HepG2 (cell line): ENCODE measurements around the gene TOP3B. TPM values are rescaled to one million over a fixed set of nuclear protein-coding genes. Genes with fewer than 3 reads are reported as not detected.

ENCODE experiments used
- ATF7-NPFF ChIP-seq: sonication (generic); formaldehyde crosslinking; IDR thresholded peaks from 2 replicates; pipeline ENCODE4 v1.8.1; 2023; ENCODE audit warnings: mild to moderate bottlenecking, low read depth, missing genetic modification reagents, moderate library complexity
- CAMTA2 ChIP-seq: sonication (generic); formaldehyde crosslinking; IDR thresholded peaks from 2 replicates; pipeline ENCODE4 v1.4.0; 2020; ENCODE audit warnings: mild to moderate bottlenecking, missing genetic modification reagents, borderline replicate concordance
- EZH2 ChIP-seq: conservative IDR thresholded peaks from 2 replicates; pipeline ENCODE4 v1.6.1; 2012; ENCODE audit warnings: mild to moderate bottlenecking, low read depth, low read length, moderate library complexity
- HOXA3 ChIP-seq: sonication (generic); formaldehyde crosslinking; IDR thresholded peaks from 2 replicates; pipeline ENCODE4 v1.5.0; 2020; ENCODE audit warnings: missing genetic modification reagents
- MEIS1 ChIP-seq: sonication (generic); formaldehyde crosslinking; IDR thresholded peaks from 2 replicates; pipeline ENCODE4 v1.9.0; 2021; ENCODE audit warnings: mild to moderate bottlenecking, missing genetic modification reagents, moderate library complexity, borderline replicate concordance
- MYPOP ChIP-seq: sonication (generic); formaldehyde crosslinking; IDR thresholded peaks from 2 replicates; pipeline ENCODE4 v1.8.1; 2023; ENCODE audit warnings: mild to moderate bottlenecking, moderate library complexity, missing genetic modification reagents
- NFKB2 ChIP-seq: sonication (generic); formaldehyde crosslinking; IDR thresholded peaks from 2 replicates; pipeline ENCODE4 v1.4.0; 2020; ENCODE audit warnings: missing genetic modification reagents, borderline replicate concordance
- NR2F6 ChIP-seq, 2 experiments: IDR thresholded peaks; 2 replicates each; pipeline ENCODE4 v1.6.1; 2016; ENCODE audit warnings: antibody characterized with exemption in 1 of 2, mild to moderate bottlenecking in 1 of 2
- PHF8 ChIP-seq: sonication (generic); formaldehyde crosslinking; IDR thresholded peaks from 2 replicates; pipeline ENCODE4 v1.5.0; 2020; ENCODE audit warnings: missing genetic modification reagents
- RAD21 ChIP-seq: fragments of 450-650 bp; formaldehyde crosslinking; IDR thresholded peaks from 2 replicates; pipeline ENCODE4 v1.5.0; 2020; ENCODE audit warnings: mild to moderate bottlenecking
- SAFB2 ChIP-seq: sonication (generic); formaldehyde crosslinking; IDR thresholded peaks from 2 replicates; pipeline ENCODE4 v1.5.1; 2020; ENCODE audit warnings: missing genetic modification reagents, low read depth, mild to moderate bottlenecking, borderline replicate concordance
- SMAD1 ChIP-seq: sonication (generic); formaldehyde crosslinking; IDR thresholded peaks from 2 replicates; pipeline ENCODE4 v1.4.0; 2020; ENCODE audit warnings: missing genetic modification reagents, low read depth, mild to moderate bottlenecking, borderline replicate concordance
- ZFY ChIP-seq: sonication (generic); formaldehyde crosslinking; IDR thresholded peaks from 2 replicates; pipeline ENCODE4 v1.4.0; 2020; ENCODE audit warnings: missing genetic modification reagents
- ZGPAT ChIP-seq: IDR thresholded peaks from 2 replicates; pipeline ENCODE4 v1.6.1; 2016; ENCODE audit warnings: mild to moderate bottlenecking
- ZMYM4 ChIP-seq: sonication (generic); formaldehyde crosslinking; IDR thresholded peaks from 2 replicates; pipeline ENCODE4 v1.8.1; 2023; ENCODE audit warnings: mild to moderate bottlenecking, missing genetic modification reagents
- ZNF160 ChIP-seq: sonication (generic); formaldehyde crosslinking; IDR thresholded peaks from 2 replicates; pipeline ENCODE4 v1.8.0; 2022; ENCODE audit warnings: mild to moderate bottlenecking, inconsistent platforms, missing genetic modification reagents
- ZNF546 ChIP-seq: sonication (generic); formaldehyde crosslinking; conservative IDR thresholded peaks from 2 replicates; pipeline ENCODE4 v1.8.1; 2023; ENCODE audit warnings: mild to moderate bottlenecking, missing genetic modification reagents
- ZNF563 ChIP-seq: sonication (generic); formaldehyde crosslinking; IDR thresholded peaks from 2 replicates; pipeline ENCODE4 v1.8.0; 2022; ENCODE audit warnings: mild to moderate bottlenecking, moderate library complexity, missing genetic modification reagents
- ZNF580 ChIP-seq: IDR thresholded peaks from 2 replicates; pipeline ENCODE4 v1.6.1; 2016; ENCODE audit warnings: low read depth, borderline replicate concordance
- ZNF674 ChIP-seq: sonication (generic); formaldehyde crosslinking; IDR thresholded peaks from 2 replicates; pipeline ENCODE4 v1.5.0; 2020; ENCODE audit warnings: low read depth, mild to moderate bottlenecking, missing genetic modification reagents
- ZNF761 ChIP-seq: sonication (generic); formaldehyde crosslinking; conservative IDR thresholded peaks from 2 replicates; pipeline ENCODE4 v1.4.0; 2020; ENCODE audit warnings: mild to moderate bottlenecking, missing genetic modification reagents
- ZNF784 ChIP-seq: sonication (generic); formaldehyde crosslinking; IDR thresholded peaks from 2 replicates; pipeline ENCODE4 v1.5.1; 2020; ENCODE audit warnings: missing genetic modification reagents, mild to moderate bottlenecking, borderline replicate concordance
- ZSCAN22 ChIP-seq: sonication (generic); formaldehyde crosslinking; IDR thresholded peaks from 2 replicates; pipeline ENCODE4 v1.4.0; 2020; ENCODE audit warnings: mild to moderate bottlenecking, missing genetic modification reagents
- polyA plus RNA-seq, 8 experiments: library from polyadenylated mRNA; depleted of rRNA in 3 of 8; stranded (reverse) in 7 of 8; unstranded in 1 of 8; fragments of >200 nt; fragmentation: Illumina TruSeq in 4 of 8; extraction: Trizol in 4 of 8; gene quantifications; 2 replicates each; pipeline versions ENCODE4 v1.2.1 to v1.2.3, GENCODE V29; 2011 to 2016; ENCODE audit warnings: low read depth in 4 of 8, missing spikeins in 1 of 8, mixed read lengths in 1 of 8; ENCODE audit not compliant: insufficient read depth in 1 of 8
- total RNA-seq, 5 experiments: library from RNA; depleted of rRNA; stranded (reverse); fragments of >200 nt; fragmentation: Illumina TruSeq; extraction: Trizol; gene quantifications; 2 replicates each; pipeline ENCODE4 v1.2.3, GENCODE V29; 2016; ENCODE audit warnings: low read depth in 1 of 5
- TF ChIP-seq, protein P1 (sequence below): IDR thresholded peaks from 2 replicates; pipeline ENCODE4 v1.6.1; 2018; ENCODE audit warnings: missing genetic modification reagents

The TOP3B gene
- total and polyA plus RNA-seq, 2 of the 13 experiments (the other 11 are each of a cell fraction or from before 2014, with no cell fraction given): 28.5 to 29.7 TPM

DNA sequence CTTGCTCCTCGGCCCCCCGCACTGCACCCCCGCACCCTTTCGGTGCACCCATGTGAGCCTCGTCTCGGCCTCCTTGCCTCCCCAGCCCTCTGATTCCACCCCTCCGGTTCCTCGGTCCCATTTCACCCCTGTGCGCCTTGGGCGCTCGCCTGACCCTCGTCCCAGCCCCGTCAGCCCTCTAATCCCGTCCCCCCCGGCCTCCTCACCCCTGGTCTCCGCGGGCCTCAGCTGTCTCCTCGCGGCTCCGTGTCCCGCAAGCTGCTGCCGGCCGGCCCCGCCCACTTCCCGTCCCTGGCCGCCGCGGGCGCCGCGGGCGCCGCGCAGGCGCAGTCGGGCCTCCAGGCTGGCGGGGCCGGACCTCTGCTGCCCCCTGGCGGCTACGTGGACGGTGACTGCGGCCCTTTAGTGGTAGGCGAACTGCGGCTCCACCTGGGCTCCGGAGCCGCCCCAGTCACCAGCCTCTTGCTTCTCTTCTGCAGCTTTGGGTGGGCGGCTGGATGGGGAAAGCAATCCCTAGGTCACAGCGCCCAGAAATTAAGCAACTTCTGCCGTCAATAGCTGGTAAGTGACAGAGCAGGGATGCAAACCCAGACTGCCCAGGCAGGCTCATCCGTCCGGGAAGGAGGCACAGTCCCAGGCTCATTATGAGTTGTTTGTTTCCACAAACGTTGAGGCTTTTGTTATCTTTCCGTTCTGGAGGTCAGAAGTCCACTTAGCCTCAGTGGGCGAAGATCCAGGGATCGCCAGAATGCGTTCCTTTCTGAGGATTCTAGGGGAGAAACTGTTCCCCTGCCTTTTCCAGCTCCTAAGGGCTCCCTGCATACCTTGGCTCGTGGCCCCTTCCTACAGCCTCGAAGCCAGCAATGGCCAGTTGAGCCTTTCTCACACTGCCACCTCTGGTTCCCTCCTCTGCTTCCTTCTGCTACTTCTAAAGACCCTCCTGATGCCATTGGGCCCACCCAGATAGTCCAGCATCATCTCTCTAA is 29.7 kb downstream of the TOP3B start, which contains the start of gene PPM1F (continued):
- TF ChIP-seq CAMTA2: no peak
- peak; percentile 62 for TF ChIP-seq HOXA3 (CRISPR knock-in tag)
- TF ChIP-seq NFKB2 (CRISPR knock-in tag): 0 out of 2 replicates have a peak, but pooled peaks have one; percentile 0
- 0 out of 2 replicates have a peak, but pooled peaks have one; percentile 59 for TF ChIP-seq SAFB2
- TF ChIP-seq ZNF580: 0 out of 2 replicates have a peak, but pooled peaks have one; percentile 22
- no peak for TF ChIP-seq ZNF160 (CRISPR knock-in tag)
- peak; percentile 77 for TF ChIP-seq ZFY
- no peak for TF ChIP-seq ZSCAN22 (CRISPR knock-in tag)
- TF ChIP-seq SMAD1: no peak
- TF ChIP-seq MEIS1 (CRISPR knock-in tag): 0 out of 2 replicates have a peak, but pooled peaks have one; percentile 13
- TF ChIP-seq ZNF784 (CRISPR knock-in tag): 0 out of 2 replicates have a peak, but pooled peaks have one; percentile 27
- TF ChIP-seq, protein P1, sequence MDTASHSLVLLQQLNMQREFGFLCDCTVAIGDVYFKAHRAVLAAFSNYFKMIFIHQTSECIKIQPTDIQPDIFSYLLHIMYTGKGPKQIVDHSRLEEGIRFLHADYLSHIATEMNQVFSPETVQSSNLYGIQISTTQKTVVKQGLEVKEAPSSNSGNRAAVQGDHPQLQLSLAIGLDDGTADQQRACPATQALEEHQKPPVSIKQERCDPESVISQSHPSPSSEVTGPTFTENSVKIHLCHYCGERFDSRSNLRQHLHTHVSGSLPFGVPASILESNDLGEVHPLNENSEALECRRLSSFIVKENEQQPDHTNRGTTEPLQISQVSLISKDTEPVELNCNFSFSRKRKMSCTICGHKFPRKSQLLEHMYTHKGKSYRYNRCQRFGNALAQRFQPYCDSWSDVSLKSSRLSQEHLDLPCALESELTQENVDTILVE (CRISPR knock-in tag): no peak
- TF ChIP-seq ZNF674 (CRISPR knock-in tag): no peak
- peak; percentile 61 for TF ChIP-seq ZNF563
- peak; percentile 87 for TF ChIP-seq RAD21
- TF ChIP-seq ZNF761: 0 out of 2 replicates have a peak, but pooled peaks have one; percentile 28
- no peak for TF ChIP-seq EZH2
- TF ChIP-seq PHF8 (CRISPR knock-in tag): peak; percentile 80
- peak; percentile 79 for TF ChIP-seq ZNF546 (CRISPR knock-in tag)
- no peak for TF ChIP-seq NR2F6 (IDR thresholded peaks at IDR 0.05)
- TF ChIP-seq NR2F6 (CRISPR knock-in tag; IDR thresholded peaks at IDR 0.05): no peak
- TF ChIP-seq MYPOP: no peak
- TF ChIP-seq ZGPAT: no peak
- 0 out of 2 replicates have a peak, but pooled peaks have one; percentile 6 for TF ChIP-seq ATF7-NPFF (CRISPR knock-in tag)
- TF ChIP-seq ZMYM4: peak; percentile 52; the same call in 1 of the 2 replicates
